GM12801 (cell line): ENCODE results near the gene KIAA2012.

Source experiments
- CTCF ChIP-seq: IDR thresholded peaks from one replicate; pipeline ENCODE4 v1.5.1; 2011; ENCODE audit warnings: control low read depth; ENCODE audit not compliant: insufficient read length; ENCODE audit errors: extremely low read depth

KIAA2012 gene

DNA sequence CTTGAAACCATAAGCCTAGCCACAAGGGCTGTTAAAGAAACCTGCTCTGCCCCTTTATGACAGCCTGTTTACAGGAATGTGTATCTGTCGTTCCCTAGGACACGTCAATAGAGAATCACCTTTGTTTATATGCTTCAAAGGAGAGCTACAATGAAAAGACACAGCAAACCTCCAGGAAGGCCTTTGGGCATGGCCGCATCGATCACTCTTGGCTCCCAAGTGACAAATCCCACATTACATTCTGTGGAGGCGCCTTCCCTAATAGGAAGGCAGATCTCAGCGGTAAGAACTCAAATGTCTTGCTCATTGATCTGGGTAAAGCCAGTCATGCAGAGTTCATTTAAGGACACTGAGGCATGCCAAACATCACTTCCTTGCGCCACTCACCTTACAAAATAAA, 26.5 kb downstream of the KIAA2012 start:
- no peak for TF ChIP-seq CTCF

DNA sequence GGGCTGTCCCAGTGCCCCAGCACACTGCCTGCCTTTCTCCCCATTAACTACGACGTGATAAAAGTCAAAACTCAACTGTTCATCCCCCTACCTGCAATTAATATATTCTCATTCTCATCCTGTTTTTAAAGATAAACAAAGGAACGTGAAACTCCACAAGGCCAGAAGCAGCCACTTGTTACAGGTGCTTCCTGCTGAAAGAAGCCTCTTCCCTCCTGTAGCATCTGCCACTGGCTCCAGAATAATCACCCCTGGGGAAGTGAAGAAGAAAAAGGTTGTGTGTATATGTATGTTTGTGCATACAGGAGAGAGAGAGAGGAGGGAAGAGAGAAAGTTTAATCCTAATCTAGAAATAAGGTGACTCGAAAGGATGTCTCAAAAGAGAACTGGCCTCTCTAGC, 27.1 kb downstream of the KIAA2012 start:
- no peak for TF ChIP-seq CTCF

DNA sequence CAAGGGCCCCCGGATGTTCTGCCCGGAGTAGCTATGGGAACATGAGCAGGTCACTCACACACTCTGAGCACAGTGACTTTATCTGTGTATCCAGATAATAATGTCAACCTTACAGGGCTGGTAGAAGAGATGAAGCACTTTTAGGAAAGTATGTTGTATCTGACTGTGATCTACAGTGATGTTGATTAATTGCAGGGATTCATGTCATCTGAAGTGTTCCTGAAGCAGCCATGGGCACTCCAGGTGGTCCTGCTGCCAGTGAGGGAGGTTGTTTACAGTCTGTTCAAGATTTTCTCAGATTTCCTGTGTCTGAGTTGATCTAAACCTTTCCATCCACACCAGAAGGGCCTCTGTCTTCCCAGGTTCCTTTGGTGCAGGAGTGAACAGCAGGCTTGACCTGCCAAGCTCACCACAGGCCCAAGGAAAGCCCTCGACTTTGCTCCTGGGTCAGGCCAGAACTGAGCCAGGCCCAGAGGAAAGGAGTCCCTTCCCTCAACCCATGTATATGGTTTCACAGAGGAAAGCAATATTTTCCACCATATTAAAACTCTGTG, 28.0 kb downstream of the KIAA2012 start:
- no peak for TF ChIP-seq CTCF

DNA sequence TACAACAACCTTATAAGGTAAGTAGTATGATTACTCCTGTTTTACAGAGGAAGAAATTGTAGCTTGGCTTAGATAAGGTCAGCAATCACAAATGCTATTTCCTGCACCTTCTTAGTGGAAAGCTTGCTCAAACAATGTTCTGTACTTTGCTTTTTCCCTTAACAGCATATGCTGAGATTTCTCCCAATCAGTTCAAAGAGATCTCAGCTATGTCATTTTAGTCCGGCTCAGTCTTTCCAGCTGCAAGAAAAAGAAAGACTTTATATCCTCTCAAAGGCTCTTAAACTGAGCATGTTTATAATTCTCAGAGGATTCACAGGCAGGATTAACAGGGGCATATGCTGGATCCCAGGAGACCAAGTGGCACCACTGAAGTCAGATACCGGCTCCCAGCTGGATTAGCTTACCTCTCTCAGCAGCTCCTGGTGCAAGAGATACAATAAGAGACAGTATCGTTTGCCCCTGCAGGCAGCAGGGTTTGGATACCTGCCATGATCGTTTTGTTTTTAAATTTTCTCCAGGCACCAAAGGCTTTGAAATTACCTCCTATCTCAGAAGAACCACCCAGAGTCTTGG, 29.5 kb downstream of the KIAA2012 start:
- TF ChIP-seq CTCF: no peak

DNA sequence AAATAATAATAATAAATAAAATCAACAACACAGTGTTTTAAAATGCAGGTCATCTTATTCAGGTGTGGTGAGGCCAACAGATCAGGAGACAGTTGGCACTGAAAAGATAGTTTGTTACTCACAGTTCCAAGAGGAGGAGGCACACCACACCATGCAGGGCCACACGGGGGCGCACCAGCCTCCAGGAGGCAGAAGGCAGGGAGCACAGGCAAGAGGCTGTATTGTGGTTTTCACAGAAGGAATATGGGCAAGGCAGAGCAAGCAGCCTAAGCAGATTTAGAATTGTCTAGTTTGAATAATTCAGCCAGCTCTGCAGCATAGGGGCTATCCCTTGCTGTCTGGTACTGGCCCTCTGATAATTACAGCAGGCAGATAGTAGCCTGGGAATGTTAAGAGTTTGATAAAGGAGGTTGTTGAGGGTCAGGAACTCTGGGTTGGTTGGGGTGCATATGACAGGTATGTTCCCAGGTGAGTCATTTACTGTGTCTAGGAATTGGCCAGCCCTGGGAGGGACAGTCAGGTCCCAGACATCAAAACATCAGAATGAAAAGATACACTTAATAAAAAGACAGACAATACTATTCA, 31.3 kb downstream of the KIAA2012 start:
- TF ChIP-seq CTCF: no peak

- TF ChIP-seq CTCF: no peak
Measured at GRCh38 chr2:202105025-202105424, 32.0 kb downstream of the KIAA2012 start.

GRCh38 chr2:202108345-202108744, 35.3 kb downstream of the KIAA2012 start:
- TF ChIP-seq CTCF: no peak
